ENCODE measurements around the gene PLXNA2.

PLXNA2 gene

DNA sequence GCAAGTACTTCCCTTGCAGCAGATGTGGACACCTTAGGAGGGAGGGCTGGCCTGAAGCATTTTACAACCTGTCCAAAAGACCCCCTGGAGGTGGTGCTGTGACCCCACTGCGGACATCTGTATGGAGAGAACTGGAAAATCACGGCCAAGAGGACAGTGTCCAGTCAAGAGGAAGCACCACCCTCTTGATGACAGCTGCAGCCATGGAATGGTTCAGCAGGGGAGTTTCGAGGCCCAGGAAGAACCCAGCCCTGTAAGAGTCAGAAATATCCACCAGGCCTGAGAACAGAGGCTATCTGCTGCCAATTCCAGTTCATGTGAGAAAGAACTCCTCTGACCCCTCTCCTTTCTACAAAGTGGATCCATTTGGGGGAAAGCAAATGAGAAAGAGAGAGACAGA lies 126.8 kb downstream of the PLXNA2 start:
- H3K27ac ChIP-seq (ENCODE audit: low read depth, low read length) = no peak overlapping the region
- H3K36me3 ChIP-seq (ENCODE audit: insufficient read depth, low read length) = no peaks in the 10 kb centered on the region
- 86% methylated on average over 3 of the region's 3 CpGs for WGBS
- H3K4me3 ChIP-seq (ENCODE audit: low read length) = no peak overlapping the region
- H3K9ac ChIP-seq (ENCODE audit: low read depth, low read length) = no peak overlapping the region
- H3K9me3 ChIP-seq (ENCODE audit: insufficient read depth, low read depth, low read length) = no peaks in the 10 kb centered on the region
- peaks cover 15% of the 10 kb centered on the region for H3K4me1 ChIP-seq (ENCODE audit: insufficient read depth, low read length)
- H3K27me3 ChIP-seq (ENCODE audit: insufficient read depth, low read length) = no peaks in the 10 kb centered on the region

DNA sequence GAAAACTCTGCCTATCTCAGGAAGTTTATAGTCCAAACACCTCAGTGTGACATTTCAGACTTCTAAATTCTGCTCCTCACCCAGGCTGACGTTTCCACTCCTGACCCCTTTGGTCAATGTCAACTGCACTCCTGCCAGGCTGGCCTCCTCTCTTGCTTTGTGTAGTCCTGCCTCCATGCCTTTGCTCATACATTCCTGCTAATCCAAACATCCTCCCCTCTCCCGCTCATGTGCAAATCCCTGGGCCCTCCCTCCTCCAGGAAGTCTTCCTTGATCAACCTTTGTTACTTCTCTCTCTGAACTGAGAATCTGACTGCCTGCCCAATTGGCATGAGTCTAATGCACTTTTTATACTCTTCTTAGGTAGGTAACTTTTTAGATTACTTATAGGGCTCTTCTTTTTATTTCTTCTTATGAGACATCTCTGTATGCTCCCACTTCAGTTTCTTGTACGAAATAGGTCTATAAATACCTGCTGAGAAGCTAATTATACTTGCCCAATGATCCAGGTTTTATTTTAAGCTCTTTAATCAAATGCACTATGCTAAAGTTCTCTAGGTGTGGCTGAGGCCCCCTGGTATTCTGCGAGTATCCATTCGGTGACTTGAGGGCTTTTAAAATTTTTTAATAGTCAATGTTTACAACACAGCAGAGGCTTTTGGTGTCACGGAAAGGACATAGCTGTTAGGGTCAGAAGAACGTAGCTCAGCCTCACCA lies 128.1 kb downstream of the PLXNA2 start:
- WGBS = 72% methylated on average over 7 of the region's 7 CpGs
- H3K4me1 ChIP-seq (ENCODE audit: insufficient read depth, low read length) = peaks cover 15% of the 10 kb centered on the region
- no peak overlapping the region for H3K4me3 ChIP-seq (ENCODE audit: low read length)
- no peaks in the 10 kb centered on the region for H3K27me3 ChIP-seq (ENCODE audit: insufficient read depth, low read length)
- H3K9ac ChIP-seq (ENCODE audit: low read depth, low read length) = no peak overlapping the region
- H3K27ac ChIP-seq (ENCODE audit: low read depth, low read length) = no peak overlapping the region
- no peaks in the 10 kb centered on the region for H3K9me3 ChIP-seq (ENCODE audit: insufficient read depth, low read depth, low read length)
- no peaks in the 10 kb centered on the region for H3K36me3 ChIP-seq (ENCODE audit: insufficient read depth, low read length)

DNA sequence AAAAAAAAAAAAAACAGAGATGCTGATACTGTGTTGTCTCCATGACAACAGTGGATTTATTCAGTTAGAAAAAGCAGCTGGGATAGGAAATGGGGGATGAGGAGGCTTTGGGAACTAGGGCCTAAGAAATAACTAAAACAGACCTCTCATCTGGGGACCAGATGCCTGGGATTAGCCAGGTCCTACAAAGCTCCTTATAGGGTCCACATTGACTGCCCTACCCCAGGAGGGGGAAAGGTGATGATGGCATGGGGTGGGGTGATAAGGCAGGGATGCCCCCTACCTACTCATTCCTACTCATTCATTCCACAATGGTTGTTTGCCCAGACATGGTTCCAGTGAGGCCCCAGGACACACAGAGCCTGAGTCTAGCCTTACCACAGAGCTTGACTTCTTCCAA lies 131.2 kb downstream of the PLXNA2 start:
- no peak overlapping the region for H3K9ac ChIP-seq (ENCODE audit: low read depth, low read length)

DNA sequence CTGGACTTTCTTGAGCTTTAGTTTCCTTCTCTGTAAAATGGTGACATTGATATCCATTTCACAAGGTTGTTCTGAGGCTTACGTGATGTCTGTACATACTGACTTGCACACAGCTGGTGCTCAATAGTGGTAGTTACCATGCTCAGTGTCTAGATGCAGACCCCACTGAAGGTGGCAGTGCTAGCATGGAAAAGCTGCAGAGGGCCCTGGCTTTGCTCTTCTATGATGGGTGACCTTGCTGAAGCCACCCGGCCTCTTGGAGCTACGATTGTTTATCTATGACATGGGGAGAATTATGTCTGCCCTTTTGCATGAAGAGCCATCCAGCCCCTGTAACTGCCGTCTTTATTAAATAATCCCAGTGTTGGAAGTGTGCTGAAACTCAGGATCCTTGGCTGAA lies 131.8 kb downstream of the PLXNA2 start:
- Histone ChIP-seq H3K4me3 (ENCODE audit: low read length) (no peak overlapping the region), H3K27ac (ENCODE audit: low read depth, low read length) (no peak overlapping the region), H3K36me3 (ENCODE audit: insufficient read depth, low read length) (no peaks in the 10 kb centered on the region), H3K9ac (ENCODE audit: low read depth, low read length) (no peak overlapping the region), H3K4me1 (ENCODE audit: insufficient read depth, low read length) (peaks cover 21% of the 10 kb centered on the region), H3K9me3 (ENCODE audit: insufficient read depth, low read depth, low read length) (no peaks in the 10 kb centered on the region), H3K27me3 (ENCODE audit: insufficient read depth, low read length) (no peaks in the 10 kb centered on the region)
- 97% methylated on average over 4 of the region's 4 CpGs for WGBS

More for the DNA sequence above, 131.2 kb downstream of the PLXNA2 start:
- H3K27me3 ChIP-seq (ENCODE audit: insufficient read depth, low read length) = no peaks in the 10 kb centered on the region
- H3K36me3 ChIP-seq (ENCODE audit: insufficient read depth, low read length) = no peaks in the 10 kb centered on the region
- no peaks in the 10 kb centered on the region for H3K9me3 ChIP-seq (ENCODE audit: insufficient read depth, low read depth, low read length)
- H3K4me1 ChIP-seq (ENCODE audit: insufficient read depth, low read length) = peaks cover 16% of the 10 kb centered on the region
- H3K27ac ChIP-seq (ENCODE audit: low read depth, low read length) = no peak overlapping the region
- no peak overlapping the region for H3K4me3 ChIP-seq (ENCODE audit: low read length)

DNA sequence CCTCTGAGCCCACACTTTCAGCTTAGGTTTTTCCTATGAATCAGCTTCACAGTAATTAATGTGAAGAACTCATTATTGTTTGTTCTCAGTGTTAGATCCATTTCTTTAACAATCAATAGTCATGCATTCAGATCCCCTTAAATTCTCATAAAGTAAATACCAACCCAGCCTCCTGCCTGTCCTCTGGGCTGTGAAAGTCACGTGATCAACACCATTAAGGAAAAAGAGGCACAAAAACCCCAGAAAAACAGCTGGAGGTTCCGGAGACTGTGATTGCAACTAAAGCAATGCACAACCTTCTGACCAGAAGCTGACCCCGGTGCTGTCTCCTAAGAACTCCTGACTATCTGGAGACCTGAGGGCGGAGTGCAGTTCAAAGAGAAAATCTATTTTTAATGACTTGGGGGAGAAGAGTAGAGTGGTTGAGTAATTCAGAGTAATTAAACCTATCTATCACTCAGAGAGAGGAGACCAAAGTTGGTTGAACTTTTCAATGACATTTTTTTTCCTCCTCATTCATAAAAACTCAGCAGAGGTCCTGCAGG lies 132.5 kb downstream of the PLXNA2 start:
- 77% methylated on average over 4 of the region's 4 CpGs for WGBS

DNA sequence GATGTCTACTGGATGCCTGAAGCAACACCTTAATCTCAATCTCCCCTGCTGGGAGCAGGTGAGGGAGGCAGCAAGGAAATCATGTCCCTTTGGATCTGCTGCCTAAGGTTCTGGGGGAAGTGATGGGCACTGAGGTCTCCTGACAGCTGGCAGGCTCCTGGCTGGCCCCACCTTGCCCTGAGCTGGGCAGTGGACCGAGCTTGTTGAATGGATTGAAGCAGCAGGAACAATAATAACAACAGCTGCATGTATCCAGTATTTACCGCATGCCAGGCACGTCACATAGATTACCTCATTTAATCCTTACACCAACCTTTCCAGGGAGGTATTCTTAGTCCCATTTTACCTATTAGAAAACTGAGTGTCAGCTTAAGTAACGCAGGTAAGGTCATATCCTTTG lies 133.9 kb downstream of the PLXNA2 start:
- no peak overlapping the region for H3K4me3 ChIP-seq (ENCODE audit: low read length)
- H3K36me3 ChIP-seq (ENCODE audit: insufficient read depth, low read length) = no peaks in the 10 kb centered on the region
- WGBS = 91% methylated on average over 4 of the region's 4 CpGs

More for the DNA sequence above, 132.5 kb downstream of the PLXNA2 start:
- no peak overlapping the region for H3K9ac ChIP-seq (ENCODE audit: low read depth, low read length)
- H3K4me3 ChIP-seq (ENCODE audit: low read length) = no peak overlapping the region
- no peak overlapping the region for H3K27ac ChIP-seq (ENCODE audit: low read depth, low read length)
- H3K27me3 ChIP-seq (ENCODE audit: insufficient read depth, low read length) = no peaks in the 10 kb centered on the region
- H3K4me1 ChIP-seq (ENCODE audit: insufficient read depth, low read length) = peaks cover 21% of the 10 kb centered on the region
- no peaks in the 10 kb centered on the region for H3K36me3 ChIP-seq (ENCODE audit: insufficient read depth, low read length)
- no peaks in the 10 kb centered on the region for H3K9me3 ChIP-seq (ENCODE audit: insufficient read depth, low read depth, low read length)

DNA sequence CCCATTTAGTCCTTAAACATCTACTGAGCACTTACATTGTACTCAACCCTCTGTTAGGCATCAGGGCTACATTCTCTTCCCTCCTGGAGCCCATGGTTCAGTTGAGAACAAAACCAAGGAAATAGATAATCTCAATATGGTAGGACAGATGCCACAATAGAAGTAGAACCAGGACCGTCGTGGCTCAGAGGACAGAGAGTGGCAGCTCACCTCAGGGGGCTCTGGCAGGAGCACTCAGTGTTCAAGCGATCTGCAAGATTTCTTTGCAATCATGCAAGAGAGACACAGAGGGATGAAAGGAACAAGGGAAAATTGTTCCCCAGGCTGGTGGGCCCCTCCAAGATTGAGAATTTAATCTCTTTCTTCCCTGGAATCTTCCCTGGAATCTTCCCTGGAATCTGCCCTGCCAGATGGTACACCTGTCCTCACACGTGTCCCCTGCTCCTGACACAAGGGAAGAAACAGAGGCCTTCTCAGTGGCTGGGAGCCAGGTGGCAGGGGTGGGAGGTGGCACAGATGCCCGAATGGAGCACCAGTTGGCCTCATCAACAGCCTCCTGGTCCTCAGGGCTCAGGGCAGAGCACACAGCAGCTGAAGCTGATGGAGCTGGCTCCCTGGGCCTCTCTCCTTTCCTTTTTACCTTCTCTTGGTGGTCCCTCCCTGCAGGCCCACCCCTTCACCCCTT lies 135.4 kb downstream of the PLXNA2 start:
- Histone ChIP-seq H3K9ac (ENCODE audit: low read depth, low read length) (no peak overlapping the region), H3K9me3 (ENCODE audit: insufficient read depth, low read depth, low read length) (no peaks in the 10 kb centered on the region), H3K36me3 (ENCODE audit: insufficient read depth, low read length) (no peaks in the 10 kb centered on the region), H3K4me3 (ENCODE audit: low read length) (no peak overlapping the region), H3K27ac (ENCODE audit: low read depth, low read length) (no peak overlapping the region), H3K27me3 (ENCODE audit: insufficient read depth, low read length) (no peaks in the 10 kb centered on the region), H3K4me1 (ENCODE audit: insufficient read depth, low read length) (peaks cover 21% of the 10 kb centered on the region)
- 90% methylated on average over 5 of the region's 5 CpGs for WGBS

More for the DNA sequence above, 133.9 kb downstream of the PLXNA2 start:
- Histone ChIP-seq H3K27me3 (ENCODE audit: insufficient read depth, low read length) (no peaks in the 10 kb centered on the region), H3K9me3 (ENCODE audit: insufficient read depth, low read depth, low read length) (no peaks in the 10 kb centered on the region), H3K9ac (ENCODE audit: low read depth, low read length) (no peak overlapping the region), H3K27ac (ENCODE audit: low read depth, low read length) (no peak overlapping the region), H3K4me1 (ENCODE audit: insufficient read depth, low read length) (peaks cover 21% of the 10 kb centered on the region)

DNA sequence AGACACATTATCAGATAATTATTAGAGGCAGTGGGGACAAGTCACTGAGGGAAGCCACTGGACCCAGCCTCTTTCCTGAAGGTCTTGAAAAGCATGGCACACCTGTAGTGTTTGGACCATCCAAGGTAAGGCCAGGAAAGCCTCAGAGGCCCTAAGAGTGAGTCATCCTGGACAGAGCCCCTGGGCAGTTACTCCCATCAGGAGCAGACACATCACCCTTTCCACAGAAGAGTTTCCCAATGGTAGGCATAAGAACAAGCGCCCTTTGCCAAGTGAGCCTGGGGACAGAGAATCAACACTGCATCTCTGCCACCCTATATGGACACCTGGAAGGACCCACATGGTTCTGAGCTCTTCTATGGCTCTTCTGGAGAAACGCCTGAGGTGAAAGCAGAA lies 136.0 kb downstream of the PLXNA2 start:
- H3K27ac ChIP-seq (ENCODE audit: low read depth, low read length) = no peak overlapping the region
- H3K4me3 ChIP-seq (ENCODE audit: low read length) = no peak overlapping the region
- peaks cover 21% of the 10 kb centered on the region for H3K4me1 ChIP-seq (ENCODE audit: insufficient read depth, low read length)
- 93% methylated on average over 2 of the region's 2 CpGs for WGBS
- H3K36me3 ChIP-seq (ENCODE audit: insufficient read depth, low read length) = no peaks in the 10 kb centered on the region
- no peaks in the 10 kb centered on the region for H3K27me3 ChIP-seq (ENCODE audit: insufficient read depth, low read length)
- no peaks in the 10 kb centered on the region for H3K9me3 ChIP-seq (ENCODE audit: insufficient read depth, low read depth, low read length)
- H3K9ac ChIP-seq (ENCODE audit: low read depth, low read length) = no peak overlapping the region

DNA sequence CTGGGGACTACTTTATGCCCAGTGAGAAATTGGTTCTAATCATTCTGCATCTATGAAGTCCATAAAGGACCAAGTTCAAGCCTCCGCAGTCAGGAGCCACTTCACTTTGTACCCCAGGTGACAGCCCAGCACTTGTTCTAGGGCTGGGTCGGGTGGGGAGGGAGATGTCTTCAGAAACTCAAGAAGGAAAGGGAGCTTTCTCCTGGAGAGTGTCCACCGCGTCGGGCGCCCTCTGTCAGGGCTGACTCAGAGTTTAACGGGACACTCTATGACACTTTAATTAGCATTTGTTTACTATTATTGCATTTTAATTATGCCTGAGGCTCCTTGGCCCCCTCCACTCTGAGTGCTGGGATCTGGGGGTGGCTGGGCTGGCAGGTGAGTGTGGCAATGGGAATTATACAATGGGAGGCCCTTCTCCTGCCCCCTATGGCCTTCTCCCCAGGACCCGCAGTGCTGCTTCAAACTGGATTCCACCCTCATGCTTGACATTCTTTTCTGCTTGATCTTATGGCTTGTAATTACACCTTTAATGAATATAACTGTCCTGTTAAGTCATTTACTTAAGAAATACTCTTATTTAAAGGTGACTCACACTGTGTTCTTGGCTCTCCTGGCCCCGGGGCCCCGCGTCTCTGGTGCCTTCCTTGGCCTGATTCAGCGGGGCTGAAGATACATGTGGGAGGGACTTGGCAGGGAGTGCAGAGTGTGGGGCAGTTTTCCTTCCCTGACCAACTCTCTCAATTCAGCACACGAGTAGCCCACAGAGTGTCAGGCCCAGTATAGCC lies 136.6 kb downstream of the PLXNA2 start:
- Histone ChIP-seq H3K9ac (ENCODE audit: low read depth, low read length) (no peak overlapping the region), H3K9me3 (ENCODE audit: insufficient read depth, low read depth, low read length) (no peaks in the 10 kb centered on the region), H3K4me1 (ENCODE audit: insufficient read depth, low read length) (peaks cover 21% of the 10 kb centered on the region), H3K36me3 (ENCODE audit: insufficient read depth, low read length) (no peaks in the 10 kb centered on the region), H3K4me3 (ENCODE audit: low read length) (no peak overlapping the region), H3K27ac (ENCODE audit: low read depth, low read length) (no peak overlapping the region), H3K27me3 (ENCODE audit: insufficient read depth, low read length) (no peaks in the 10 kb centered on the region)
- WGBS = 67% methylated on average over 12 of the region's 13 CpGs

DNA sequence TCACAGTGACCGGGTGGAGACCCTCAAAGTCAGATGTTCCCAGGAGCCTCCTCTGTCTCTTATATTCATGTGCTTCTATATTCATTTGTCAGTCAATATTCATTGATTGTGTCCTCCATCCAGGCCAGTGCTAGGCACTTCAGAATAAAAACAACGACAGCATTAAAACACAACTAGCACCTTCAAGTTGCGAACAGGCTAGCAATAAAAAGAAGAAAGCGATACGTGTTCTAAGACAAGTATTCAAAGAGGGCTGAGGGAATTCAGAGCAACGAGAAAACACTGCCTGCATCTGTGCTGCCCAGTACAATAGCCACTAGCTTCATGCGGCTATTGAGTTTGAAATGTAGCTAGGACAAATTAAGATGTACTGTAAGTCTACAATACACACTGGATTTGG lies 138.0 kb downstream of the PLXNA2 start:
- H3K9me3 ChIP-seq (ENCODE audit: insufficient read depth, low read depth, low read length) = no peaks in the 10 kb centered on the region
- WGBS = 91% methylated on average over 7 of the region's 7 CpGs
- no peaks in the 10 kb centered on the region for H3K27me3 ChIP-seq (ENCODE audit: insufficient read depth, low read length)
- H3K4me3 ChIP-seq (ENCODE audit: low read length) = no peak overlapping the region
- H3K27ac ChIP-seq (ENCODE audit: low read depth, low read length) = no peak overlapping the region
- peaks cover 28% of the 10 kb centered on the region for H3K4me1 ChIP-seq (ENCODE audit: insufficient read depth, low read length)
- H3K36me3 ChIP-seq (ENCODE audit: insufficient read depth, low read length) = no peaks in the 10 kb centered on the region
- no peak overlapping the region for H3K9ac ChIP-seq (ENCODE audit: low read depth, low read length)

DNA sequence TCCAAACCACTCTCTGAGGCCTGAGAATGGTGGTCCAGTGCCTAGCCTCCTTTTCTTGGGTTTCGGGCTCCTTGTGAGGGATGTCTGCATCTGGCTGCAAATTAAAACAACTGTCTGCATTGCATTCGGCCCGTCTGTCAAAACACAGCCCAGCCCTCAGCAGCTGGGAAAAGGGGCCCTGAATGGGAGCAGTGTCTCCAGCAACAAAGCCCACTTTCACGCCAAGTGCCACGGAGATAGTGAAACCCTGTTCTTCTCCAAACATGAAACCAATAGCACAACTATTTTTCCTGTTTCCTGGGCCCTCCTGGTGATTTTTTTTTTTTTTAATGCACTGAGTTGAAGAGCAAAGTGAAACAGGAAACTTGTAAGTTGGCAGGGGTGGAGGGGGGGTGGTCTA lies 138.4 kb downstream of the PLXNA2 start:
- Histone ChIP-seq H3K27ac (ENCODE audit: low read depth, low read length) (no peak overlapping the region), H3K9me3 (ENCODE audit: insufficient read depth, low read depth, low read length) (no peaks in the 10 kb centered on the region), H3K9ac (ENCODE audit: low read depth, low read length) (no peak overlapping the region), H3K4me1 (ENCODE audit: insufficient read depth, low read length) (peaks cover 30% of the 10 kb centered on the region), H3K4me3 (ENCODE audit: low read length) (no peak overlapping the region), H3K27me3 (ENCODE audit: insufficient read depth, low read length) (no peaks in the 10 kb centered on the region), H3K36me3 (ENCODE audit: insufficient read depth, low read length) (no peaks in the 10 kb centered on the region)
- 79% methylated on average over 5 of the region's 5 CpGs for WGBS

All from HUES64 (cell line).